GM12878 (cell line): ENCODE results near the gene ABR. TPM values are rescaled to one million over a fixed set of nuclear protein-coding genes. Genes with fewer than 3 reads are reported as not detected.

Source experiments
- ATAC-seq: fragments of 200-7000 bp; cut with Tn5 transposase; 3 replicates; pipeline ENCODE4 v1.9.1; 2020; ENCODE audit warnings: mild to moderate bottlenecking, moderate library complexity
- BruUV-seq: library from RNA; stranded (reverse); fragments of 400-500 nt; replicated peaks from 2 replicates; lab custom pipeline; 2021; lab: Mats Ljungman, UMichigan
- CTCF ChIA-PET: fragments of 300-600 bp; sonication (Branson Sonifier 250); formaldehyde crosslinking; extraction: SDS; loops from one replicate; lab custom pipeline; 2021; ENCODE audit warnings: inconsistent platforms; lab: Yijun Ruan, JAX
- POLR2A ChIA-PET: fragments of 350-600 bp; formaldehyde crosslinking; extraction: SDS; loops from one replicate; lab custom pipeline; 2021; ENCODE audit warnings: inconsistent platforms; lab: Charles Lee
- RAD21 ChIA-PET: fragments of 300-600 bp; sonication (Branson Sonifier 250); formaldehyde crosslinking; loops from one replicate; lab custom pipeline; 2023; ENCODE audit warnings: antibody characterized with exemption; ENCODE audit not compliant: unreplicated experiment; lab: Charles Lee
- SMC1A ChIA-PET: fragments of 300-600 bp; sonication (Branson Sonifier 250); formaldehyde crosslinking; loops from one replicate; lab custom pipeline; 2023; ENCODE audit not compliant: unreplicated experiment, uncharacterized antibody; lab: Charles Lee
- DNase-seq: peaks from one replicate; pipeline ENCODE4 v3.0.0-alpha.2; 2011; ENCODE audit warnings: low read depth, low spot score
- FAIRE-seq: peaks from 3 replicates; lab custom pipeline; 2011; peaks lifted over from hg19 to GRCh38; lab: Jason Lieb, UNC
- H2AFZ ChIP-seq: 2 replicates; pipeline ENCODE4 v1.6.0; 2011; ENCODE audit warnings: low read depth, low read length, control low read depth; ENCODE audit not compliant: control insufficient read depth
- H3K27ac ChIP-seq: 2 replicates; pipeline ENCODE4 v1.5.1; 2011; ENCODE audit warnings: control low read depth; ENCODE audit not compliant: control insufficient read depth, insufficient read depth
- H3K27me3 ChIP-seq, 2 experiments: replicated peaks in 1 of 2; 2 replicates each; pipeline versions ENCODE4 v1.6.0 to v1.6.1; 2011; ENCODE audit warnings: low read length in 1 of 2; ENCODE audit not compliant: control insufficient read depth in 2 of 2, insufficient read depth in 2 of 2
- H3K36me3 ChIP-seq, 2 experiments: 2 replicates each; pipeline ENCODE4 v1.5.1; 2011; ENCODE audit warnings: low read length in 1 of 2; ENCODE audit not compliant: control insufficient read depth in 2 of 2, insufficient read depth in 2 of 2
- H3K4me1 ChIP-seq: 2 replicates; pipeline ENCODE4 v1.6.1; 2011; ENCODE audit warnings: mild to moderate bottlenecking, low read length, moderate library complexity, mixed read lengths; ENCODE audit not compliant: control insufficient read depth, insufficient read depth
- H3K4me2 ChIP-seq: 2 replicates; pipeline ENCODE4 v1.6.0; 2011; ENCODE audit warnings: control low read depth; ENCODE audit not compliant: control insufficient read depth, insufficient read depth
- H3K4me3 ChIP-seq: fragments of 200-600 bp; sonication (generic); 2 replicates; pipeline ENCODE4 v1.5.1; 2016
- H3K79me2 ChIP-seq: 2 replicates; pipeline ENCODE4 v1.6.0; 2011; ENCODE audit warnings: low read length; ENCODE audit not compliant: control insufficient read depth, insufficient read depth
- H3K9ac ChIP-seq: 2 replicates; pipeline ENCODE4 v1.8.0; 2011; ENCODE audit warnings: low read length, control low read depth, mixed read lengths; ENCODE audit not compliant: control insufficient read depth, insufficient read depth
- H3K9me3 ChIP-seq: replicated peaks from 3 replicates; pipeline ENCODE4 v1.5.1; 2011; ENCODE audit warnings: mild to moderate bottlenecking, low read length; ENCODE audit not compliant: control insufficient read depth, insufficient read depth
- H4K20me1 ChIP-seq: 2 replicates; pipeline ENCODE4 v1.6.0; 2011; ENCODE audit not compliant: control insufficient read depth, insufficient read depth
- MEF2A ChIP-seq: IDR thresholded peaks from 2 replicates; pipeline ENCODE4 v1.6.1; 2011; ENCODE audit warnings: low read depth, mild to moderate bottlenecking, low read length, moderate library complexity; ENCODE audit not compliant: insufficient read depth
- NBN ChIP-seq: fragments of 450-650 bp; IDR thresholded peaks from 2 replicates; pipeline ENCODE4 v1.6.1; 2016
- NR2C1 ChIP-seq: fragments of 450-650 bp; IDR thresholded peaks from 2 replicates; pipeline ENCODE4 v1.6.1; 2017; ENCODE audit warnings: antibody characterized with exemption, mild to moderate bottlenecking, moderate library complexity
- POLR2A ChIP-seq: IDR thresholded peaks from 2 replicates; pipeline ENCODE4 v1.6.1; 2011; ENCODE audit warnings: low read depth, mild to moderate bottlenecking, low read length
- TCF7 ChIP-seq: IDR thresholded peaks from 2 replicates; pipeline ENCODE4 v1.6.1; 2014; ENCODE audit warnings: antibody characterized with exemption, borderline replicate concordance
- WGBS: methylation state at CpG from one replicate; pipeline ENCODE4 v1.1.6; 2016; ENCODE audit warnings: low lambda C conversion rate; ENCODE audit not compliant: insufficient replicate concordance, insufficient coverage; ENCODE audit errors: missing lambda C conversion rate; 5-methylcytosine and 5-hydroxymethylcytosine counted together
- in situ Hi-C: fragments of 300-500 bp; cut with MboI; formaldehyde crosslinking; loops from 9 replicates; pipeline ENCODE4 v1.14.3; 2018; ENCODE audit warnings: mixed read lengths
- intact Hi-C: fragments of 100-400 bp; cut with micrococcal nuclease; formaldehyde crosslinking; loops from one replicate; pipeline ENCODE4 v1.14.2; 2022; ENCODE audit not compliant: unreplicated experiment
- polyA plus RNA-seq, 11 experiments: library from polyadenylated mRNA; depleted of rRNA in 4 of 11; unstranded in 6 of 11; stranded (reverse) in 5 of 11; fragments of >200 nt; fragmentation: Nextera tagmentation in 4 of 11; fragmentation: Illumina TruSeq in 1 of 11; extraction: Ambion mirVana in 4 of 11; extraction: Trizol in 1 of 11; gene quantifications; 1 replicate in 1 of 11; 2 replicates in 10 of 11; pipeline versions ENCODE4 v1.2.1 to v1.2.3, GENCODE V29; 2011 to 2016; ENCODE audit warnings: inconsistent platforms in 2 of 11, missing spikeins in 2 of 11, low read depth in 1 of 11
- total RNA-seq, 4 experiments: library from RNA; depleted of rRNA in 3 of 4; stranded (reverse); fragments of >200 nt in 3 of 4; fragmentation: Illumina TruSeq in 1 of 4; extraction: Trizol in 1 of 4; gene quantifications; 2 replicates each; pipeline versions ENCODE4 v1.2.1 to v1.2.3, GENCODE V29; 2013 to 2021

Gene ABR
- total and polyA plus RNA-seq, 10 of the 15 experiments (the other 5 are each of a cell fraction or from before 2014, with no cell fraction given): 1.4 to 112 (median 30.0) TPM

DNA sequence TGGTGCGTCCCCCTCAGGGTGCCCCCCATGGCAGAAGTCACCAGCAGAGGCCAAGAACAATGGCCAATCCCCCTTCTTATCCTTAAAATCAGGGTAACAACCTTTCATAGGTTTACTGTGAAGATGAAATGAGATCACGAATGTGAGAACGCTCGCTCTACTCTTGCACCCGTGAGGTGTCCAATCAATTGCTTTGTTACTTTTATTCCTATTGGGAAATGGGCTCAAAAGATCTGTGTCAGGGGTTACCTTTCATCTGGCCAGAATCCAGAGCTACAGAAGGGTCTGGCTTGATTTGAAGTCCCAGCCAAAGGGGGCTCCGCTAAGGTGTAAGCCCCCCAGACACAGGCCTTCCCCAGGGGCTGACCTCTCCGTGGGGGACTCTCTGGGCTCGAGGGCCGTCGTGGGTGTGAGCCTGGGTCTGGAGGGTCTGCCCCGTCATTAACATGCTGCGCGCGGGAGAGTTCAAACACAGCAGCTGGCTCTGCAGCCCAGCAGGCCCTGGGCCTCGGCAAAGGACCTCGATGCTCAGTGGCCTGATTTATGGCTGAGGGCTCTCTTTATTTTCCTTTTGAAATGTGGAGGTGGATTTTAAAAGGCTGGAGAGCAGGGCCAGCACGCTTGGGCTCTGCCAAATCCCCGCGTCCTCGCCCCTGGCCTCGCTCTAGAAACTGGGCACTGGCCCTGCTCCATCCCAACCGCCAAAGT, 10.4 kb downstream of the ABR start (continued):
- TF ChIP-seq NBN: no peak

DNA sequence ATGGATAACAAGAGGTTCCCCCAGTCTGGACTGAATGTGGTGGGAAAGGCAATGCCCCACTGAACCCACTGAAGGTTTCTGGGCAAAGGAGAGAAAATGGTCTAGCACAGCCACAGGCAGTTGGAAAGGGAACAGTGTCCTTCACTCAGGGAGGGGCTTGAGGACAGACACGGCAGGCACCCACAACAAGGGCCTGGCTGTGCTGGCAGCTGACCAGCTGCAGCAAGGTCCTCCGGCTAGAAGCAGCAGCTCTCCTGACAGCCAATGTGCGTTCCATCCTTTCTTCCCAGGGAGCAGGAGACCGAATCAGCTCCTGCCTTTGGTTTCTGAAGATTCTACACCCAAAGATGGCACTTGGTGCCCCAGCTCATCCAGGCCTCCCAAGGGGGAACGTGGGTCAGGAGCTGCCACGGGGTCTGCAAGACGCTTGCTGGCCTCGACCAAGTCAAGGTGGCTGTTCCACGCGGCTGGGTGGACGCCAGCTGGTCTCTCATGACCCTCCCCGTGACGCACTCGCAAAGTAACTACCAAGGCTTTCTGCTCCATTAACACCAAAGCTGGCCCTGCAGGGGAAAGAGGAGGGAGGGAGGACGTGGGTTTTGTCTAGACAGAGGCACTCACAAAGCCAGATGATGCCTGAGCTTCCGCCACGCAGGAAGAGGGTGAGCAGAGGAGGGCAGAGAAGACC, 11.1 kb downstream of the ABR start:
- ChIA-PET CTCF (interaction anchor here (0.9 kb wide), 1 partner anchor 46 kb away, joined by 3 read pairs; no protein-coding TSS in a partner anchor), SMC1A (no interaction called here), RAD21 (no interaction called here), POLR2A (interaction anchor here (0.7 kb wide), 1 partner anchor 30 kb away, joined by 5 read pairs; no protein-coding TSS in a partner anchor)
- intact Hi-C loops (no loop called here), in situ Hi-C loops (no loop called here)
- Histone ChIP-seq H3K9me3 (no peaks in the 10 kb centered on the region), H3K27ac (no peak overlapping the region), H3K79me2 (peaks cover 25% of the 10 kb centered on the region), H3K4me3 (no peak overlapping the region), H4K20me1 (0 out of 2 replicates have a peak, but pooled peaks cover 4% of the 10 kb centered on the region), H3K36me3 (peaks cover 0 to 2% of the 10 kb centered on the region in 2 experiments; a peak in 2 of 4 replicates), H2AFZ (no peak overlapping the region), H3K4me2 (no peak overlapping the region), H3K4me1 (peaks cover 8% of the 10 kb centered on the region), H3K9ac (no peak overlapping the region), H3K27me3 (no peaks in the 10 kb centered on the region)
- DNase-seq (no peak), ATAC-seq (no peak), FAIRE-seq (no peak)
- BruUV-seq: no TSS peak
- WGBS: 82% methylated on average over 17 of the region's 17 CpGs
- TF ChIP-seq TCF7 (no peak), MEF2A (no peak), NR2C1 (no peak), POLR2A (0 out of 2 replicates have a peak, but pooled peaks have one; percentile 21)
